Mesendoderm (in vitro differentiated cells): Measurements from ENCODE around the gene ZNRF3.

Source experiments
- DNase-seq: peaks from one replicate; pipeline ENCODE4 v3.0.0; 2013
- H2AK5ac ChIP-seq: 2 replicates; pipeline ENCODE4 v1.6.1; 2013; ENCODE audit warnings: low read length, inconsistent platforms
- H2BK120ac ChIP-seq: 2 replicates; pipeline ENCODE4 v1.6.1; 2013; ENCODE audit warnings: low read depth, mild to moderate bottlenecking, low read length, moderate library complexity, mixed read lengths
- H2BK15ac ChIP-seq: replicated peaks from 2 replicates; pipeline ENCODE4 v1.6.1; 2013; ENCODE audit warnings: low read depth, mild to moderate bottlenecking, moderate library complexity
- H2BK5ac ChIP-seq: 2 replicates; pipeline ENCODE4 v1.6.1; 2013; ENCODE audit warnings: low read length, inconsistent platforms
- H3K18ac ChIP-seq: 2 replicates; pipeline ENCODE4 v1.6.1; 2013; ENCODE audit warnings: mild to moderate bottlenecking, low read length, mixed read lengths
- H3K23ac ChIP-seq: one replicate; pipeline ENCODE4 v1.6.1; 2013; ENCODE audit warnings: low read length
- H3K27ac ChIP-seq: 2 replicates; pipeline ENCODE4 v1.5.1; 2013; ENCODE audit warnings: low read depth, mild to moderate bottlenecking, inconsistent platforms, low read length, moderate library complexity
- H3K27me3 ChIP-seq: 2 replicates; pipeline ENCODE4 v1.6.1; 2013; ENCODE audit warnings: low read length, control low read depth, mild to moderate bottlenecking, inconsistent platforms; ENCODE audit not compliant: insufficient read depth, poor library complexity
- H3K36me3 ChIP-seq: 2 replicates; pipeline ENCODE4 v1.6.1; 2013; ENCODE audit warnings: low read length, inconsistent platforms; ENCODE audit not compliant: control insufficient read depth, insufficient read depth
- H3K4ac ChIP-seq: one replicate; pipeline ENCODE4 v1.6.1; 2013; ENCODE audit warnings: low read depth, mild to moderate bottlenecking, low read length, moderate library complexity
- H3K4me1 ChIP-seq: 2 replicates; pipeline ENCODE4 v1.6.1; 2013; ENCODE audit warnings: low read depth, low read length, inconsistent platforms; ENCODE audit not compliant: control insufficient read depth
- H3K4me2 ChIP-seq: 2 replicates; pipeline ENCODE4 v1.6.1; 2013; ENCODE audit warnings: low read length
- H3K4me3 ChIP-seq: 2 replicates; pipeline ENCODE4 v1.5.1; 2013; ENCODE audit warnings: mild to moderate bottlenecking, low read length
- H3K56ac ChIP-seq: one replicate; pipeline ENCODE4 v1.6.1; 2013; ENCODE audit warnings: low read length
- H3K79me1 ChIP-seq: 2 replicates; pipeline ENCODE4 v1.6.1; 2013; ENCODE audit warnings: low read length, inconsistent platforms
- H3K79me2 ChIP-seq: 2 replicates; pipeline ENCODE4 v1.6.1; 2013; ENCODE audit warnings: mild to moderate bottlenecking, low read length; ENCODE audit not compliant: control insufficient read depth, insufficient read depth
- H3K9ac ChIP-seq: 2 replicates; pipeline ENCODE4 v1.6.1; 2013; ENCODE audit warnings: low read length, inconsistent platforms
- H4K5ac ChIP-seq: one replicate; pipeline ENCODE4 v1.6.1; 2013; ENCODE audit warnings: low read length
- H4K8ac ChIP-seq: one replicate; pipeline ENCODE4 v1.6.1; 2013; ENCODE audit warnings: low read depth, mild to moderate bottlenecking, control low read depth, low read length, moderate library complexity
- WGBS: extraction: QIAGEN DNeasy Blood & Tissue Kit; methylation state at CpG from one replicate; pipeline ENCODE4 v1.1.7; 2013; ENCODE audit warnings: low lambda C conversion rate, missing lambda C conversion rate; ENCODE audit not compliant: insufficient coverage; ENCODE audit errors: extremely low coverage; 5-methylcytosine and 5-hydroxymethylcytosine counted together

Gene ZNRF3

DNA sequence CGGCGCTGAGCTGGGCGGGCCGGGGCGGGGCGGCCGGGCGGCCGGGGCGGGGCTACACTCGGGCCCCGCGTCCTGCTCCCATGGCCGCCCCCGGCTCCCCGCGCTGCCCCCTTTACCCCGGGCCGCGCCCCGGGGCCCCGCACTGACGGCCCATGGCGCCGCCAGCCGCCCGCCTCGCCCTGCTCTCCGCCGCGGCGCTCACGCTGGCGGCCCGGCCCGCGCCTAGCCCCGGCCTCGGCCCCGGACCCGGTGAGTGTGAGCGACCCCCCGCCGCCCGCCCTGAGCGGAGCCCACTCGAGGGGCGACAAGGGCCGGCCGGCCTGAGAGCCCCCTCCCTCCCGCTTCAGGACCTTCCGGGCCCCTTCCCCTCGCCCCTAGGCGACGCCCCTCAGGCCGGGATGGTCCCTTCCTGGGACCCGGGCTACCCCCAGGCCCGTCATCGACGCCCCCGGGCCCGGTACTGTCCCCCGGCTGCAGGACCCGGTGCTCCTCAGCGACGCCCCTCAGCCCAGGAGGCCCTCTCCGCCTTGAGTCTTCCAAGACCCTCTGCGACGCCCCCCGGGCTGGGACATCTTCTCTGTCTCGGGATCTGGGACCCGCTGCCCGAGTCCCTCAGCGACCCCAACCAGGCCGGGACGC lies 189.7 kb downstream of the ZNRF3 start, which contains the start of gene KREMEN1:
Gene KREMEN1, plus strand, starts transcription at position 57 of the 639 bp plus-strand sequence. Its CDS starts 96 bp downstream, at position 153.
- Histone ChIP-seq H3K4ac (no peak within 1 kb of the TSS), H2BK5ac (no peak within 1 kb of the TSS), H3K4me2 (peak within 1 kb of the TSS; percentile 88), H3K79me2 (no peaks in the 10 kb centered on the region), H3K27ac (no peak within 1 kb of the TSS), H3K23ac (peak within 1 kb of the TSS; percentile 82), H3K4me1 (no peaks in the 10 kb centered on the region), H3K9ac (peak within 1 kb of the TSS; percentile 70), H3K27me3 (peaks cover 5% of the 10 kb centered on the region), H3K56ac (peak within 1 kb of the TSS; percentile 82), H3K36me3 (no peaks in the 10 kb centered on the region), H3K18ac (peak within 1 kb of the TSS; percentile 96), H2BK120ac (no peak within 1 kb of the TSS), H3K79me1 (no peaks in the 10 kb centered on the region), H2BK15ac (no peak within 1 kb of the TSS), H4K8ac (no peak within 1 kb of the TSS), H4K5ac (no peak within 1 kb of the TSS), H3K4me3 (peak within 1 kb of the TSS; percentile 43), H2AK5ac (no peak within 1 kb of the TSS)
- DNase-seq: no peak
- WGBS: no CpG with 5 or more reads among the region's 76 CpGs

DNA sequence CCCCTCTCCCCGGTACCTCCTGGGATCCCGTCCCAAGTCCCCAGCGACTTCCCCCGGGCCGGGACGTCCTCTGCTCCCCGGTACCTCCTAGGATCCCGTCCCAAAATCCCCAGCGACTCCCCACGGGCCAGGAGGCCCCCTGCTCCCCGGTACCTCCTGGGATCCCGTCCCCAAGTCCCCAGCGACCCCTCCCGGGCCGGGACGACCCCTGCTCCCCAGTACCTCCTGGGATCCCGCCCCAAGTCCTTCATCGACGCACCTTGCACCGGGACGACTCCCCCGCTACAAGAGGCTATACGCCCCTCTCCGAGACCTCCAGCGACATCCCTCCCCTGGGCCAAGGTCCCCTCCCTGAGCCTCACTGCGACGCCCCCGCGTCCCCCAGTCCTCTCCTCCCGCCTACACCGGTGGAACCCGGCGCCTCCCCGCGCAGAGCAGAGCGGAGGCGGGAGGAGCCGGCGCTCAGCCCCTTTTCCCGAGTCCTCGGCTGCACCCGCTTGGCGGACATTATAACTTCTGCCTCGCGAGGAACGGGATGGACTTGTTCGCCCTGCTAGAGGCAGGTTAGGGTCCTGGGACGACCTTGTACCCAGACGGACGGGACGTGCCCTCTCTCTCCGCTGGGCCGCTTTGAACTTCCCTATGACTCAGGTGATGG lies 190.4 kb downstream of the ZNRF3 start:
- H3K27me3 ChIP-seq: peaks cover 5% of the 10 kb centered on the region
- no peaks in the 10 kb centered on the region for H3K79me2 ChIP-seq
- no CpG with 5 or more reads among the region's 53 CpGs for WGBS
- H3K56ac ChIP-seq: peak overlapping the region; percentile 82
- H2AK5ac ChIP-seq: no peak overlapping the region
- no peak overlapping the region for H4K8ac ChIP-seq
- H4K5ac ChIP-seq: no peak overlapping the region
- no peaks in the 10 kb centered on the region for H3K36me3 ChIP-seq
- no peak overlapping the region for H3K27ac ChIP-seq
- peak; percentile 68 for DNase-seq
- peak overlapping the region; percentile 70 for H3K9ac ChIP-seq
- H2BK120ac ChIP-seq: no peak overlapping the region
- H3K79me1 ChIP-seq: no peaks in the 10 kb centered on the region
- H3K4me2 ChIP-seq: peak overlapping the region; percentile 88
- H3K4me3 ChIP-seq: peak overlapping the region; percentile 21
- H2BK5ac ChIP-seq: no peak overlapping the region
- H3K18ac ChIP-seq: peak overlapping the region; percentile 96
- H3K4me1 ChIP-seq: no peaks in the 10 kb centered on the region
- H2BK15ac ChIP-seq: no peak overlapping the region
- H3K23ac ChIP-seq: peak overlapping the region; percentile 82
- H3K4ac ChIP-seq: no peak overlapping the region

DNA sequence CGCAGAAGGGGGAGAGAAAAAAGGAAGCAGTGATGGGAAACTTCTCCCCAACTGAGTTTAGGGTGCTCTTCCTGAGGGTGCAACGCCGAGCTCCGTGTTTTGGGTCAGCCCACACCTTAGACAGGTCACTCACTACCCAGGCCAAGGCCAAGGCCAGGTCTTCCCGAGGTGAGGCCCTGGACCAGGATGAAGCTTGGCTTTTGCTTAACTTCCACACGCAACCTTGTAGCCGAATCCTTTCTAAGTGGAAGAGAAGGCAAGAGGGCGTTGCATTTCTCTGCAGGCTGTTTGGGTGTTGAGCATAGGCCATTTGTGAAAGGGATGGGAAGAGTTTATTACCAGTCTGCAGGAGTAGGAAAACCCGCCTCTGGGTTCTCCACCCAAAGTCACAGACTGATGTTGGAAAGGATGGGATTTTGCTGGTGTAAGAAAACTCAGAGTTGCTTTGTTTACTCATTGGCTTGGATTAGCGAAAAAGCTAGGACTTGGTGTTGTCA lies 191.0 kb downstream of the ZNRF3 start:
- Histone ChIP-seq H2BK5ac (no peak overlapping the region), H2BK120ac (no peak overlapping the region), H3K36me3 (no peaks in the 10 kb centered on the region), H3K18ac (no peak overlapping the region), H4K8ac (no peak overlapping the region), H2AK5ac (no peak overlapping the region), H4K5ac (no peak overlapping the region), H3K9ac (peak overlapping the region; percentile 70), H2BK15ac (no peak overlapping the region), H3K4me3 (no peak overlapping the region), H3K27ac (no peak overlapping the region), H3K27me3 (peaks cover 5% of the 10 kb centered on the region), H3K79me1 (no peaks in the 10 kb centered on the region), H3K4me1 (no peaks in the 10 kb centered on the region), H3K4me2 (peak overlapping the region; percentile 88), H3K79me2 (no peaks in the 10 kb centered on the region), H3K23ac (no peak overlapping the region), H3K56ac (no peak overlapping the region), H3K4ac (no peak overlapping the region)
- DNase-seq: no peak
- whole genome bisulfite sequencing: no CpG with 5 or more reads among the region's 10 CpGs

DNA sequence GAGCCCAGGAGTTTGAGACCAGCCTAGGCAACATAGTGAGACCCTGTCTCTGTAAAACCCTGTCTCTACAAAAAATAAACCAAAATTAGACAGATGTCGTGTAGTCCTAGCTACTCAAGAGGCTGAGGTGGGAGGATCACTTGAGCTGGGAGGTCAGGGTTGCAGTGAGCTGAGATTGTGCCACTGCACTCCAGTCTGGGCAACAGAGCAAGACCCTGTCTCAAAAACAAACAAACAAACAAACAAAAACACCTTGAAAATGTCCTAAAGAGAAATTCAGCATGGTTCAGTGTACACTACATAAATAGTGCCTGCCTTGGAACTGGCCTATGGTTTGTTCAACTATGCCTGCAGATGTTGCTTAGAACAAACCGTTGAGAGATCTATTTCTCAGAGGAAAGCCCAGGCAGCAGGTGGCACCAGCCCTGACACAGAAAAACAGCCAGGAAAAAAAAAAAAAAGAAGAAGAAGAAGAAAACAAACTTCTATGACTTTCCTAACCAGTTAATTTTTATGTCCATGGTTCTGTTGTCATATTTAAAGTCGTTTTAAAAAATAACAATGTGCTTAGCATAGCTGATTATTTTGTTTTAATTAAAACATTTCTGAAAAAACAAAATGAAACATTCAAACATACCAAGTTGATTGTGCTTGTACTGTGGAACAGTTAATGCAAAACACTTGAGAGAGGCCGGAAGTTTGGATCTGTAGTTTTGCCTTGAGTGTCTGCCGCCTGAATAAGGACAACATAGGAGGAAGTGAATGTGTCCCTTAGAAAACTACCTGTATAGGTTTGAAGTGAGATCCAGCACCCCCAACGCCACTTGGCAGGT lies 194.9 kb downstream of the ZNRF3 start:
- Histone ChIP-seq H4K8ac (no peak overlapping the region), H2AK5ac (no peak overlapping the region), H3K27me3 (peaks cover 1% of the 10 kb centered on the region), H3K9ac (no peak overlapping the region), H3K23ac (no peak overlapping the region), H3K4ac (no peak overlapping the region), H3K18ac (no peak overlapping the region), H3K4me3 (no peak overlapping the region), H2BK120ac (no peak overlapping the region), H3K79me2 (no peaks in the 10 kb centered on the region), H3K4me1 (no peaks in the 10 kb centered on the region), H3K36me3 (no peaks in the 10 kb centered on the region), H2BK15ac (no peak overlapping the region), H4K5ac (no peak overlapping the region), H2BK5ac (no peak overlapping the region), H3K27ac (no peak overlapping the region), H3K56ac (no peak overlapping the region), H3K79me1 (no peaks in the 10 kb centered on the region), H3K4me2 (no peak overlapping the region)
- no CpG with 5 or more reads among the region's 6 CpGs for WGBS
- DNase-seq: no peak

DNA sequence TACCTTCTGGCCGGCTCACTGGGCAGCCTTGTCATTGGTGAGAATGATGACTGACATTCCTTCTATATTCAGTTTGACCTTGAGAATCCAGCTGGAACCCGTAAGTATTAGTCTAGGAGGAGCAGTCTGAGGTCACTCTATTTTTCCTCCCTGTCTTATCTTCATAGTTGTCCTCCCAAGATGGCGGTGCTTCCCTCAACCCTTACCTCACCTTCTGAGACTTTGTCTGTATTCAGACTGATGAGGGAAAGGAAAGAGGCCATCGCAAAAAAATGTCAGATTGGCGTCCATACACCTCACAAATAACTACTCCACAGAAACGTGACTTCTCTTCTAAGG lies 195.5 kb downstream of the ZNRF3 start:
- H2BK120ac ChIP-seq: no peak overlapping the region
- no peaks in the 10 kb centered on the region for H3K4me1 ChIP-seq
- no peak overlapping the region for H3K4ac ChIP-seq
- H3K4me2 ChIP-seq: no peak overlapping the region
- no peak overlapping the region for H4K5ac ChIP-seq
- H3K27me3 ChIP-seq: no peaks in the 10 kb centered on the region
- H3K4me3 ChIP-seq: no peak overlapping the region
- no peak overlapping the region for H3K56ac ChIP-seq
- no peak overlapping the region for H3K23ac ChIP-seq
- H3K9ac ChIP-seq: no peak overlapping the region
- H2BK15ac ChIP-seq: no peak overlapping the region
- no peaks in the 10 kb centered on the region for H3K79me2 ChIP-seq
- no peak for DNase-seq
- no peaks in the 10 kb centered on the region for H3K79me1 ChIP-seq
- whole genome bisulfite sequencing: no CpG with 5 or more reads among the region's 6 CpGs
- no peak overlapping the region for H4K8ac ChIP-seq
- H2BK5ac ChIP-seq: no peak overlapping the region
- H2AK5ac ChIP-seq: no peak overlapping the region
- no peak overlapping the region for H3K18ac ChIP-seq
- no peak overlapping the region for H3K27ac ChIP-seq
- no peaks in the 10 kb centered on the region for H3K36me3 ChIP-seq
